Measurements from ENCODE around the gene NKX6-1.

NKX6-1 gene

DNA sequence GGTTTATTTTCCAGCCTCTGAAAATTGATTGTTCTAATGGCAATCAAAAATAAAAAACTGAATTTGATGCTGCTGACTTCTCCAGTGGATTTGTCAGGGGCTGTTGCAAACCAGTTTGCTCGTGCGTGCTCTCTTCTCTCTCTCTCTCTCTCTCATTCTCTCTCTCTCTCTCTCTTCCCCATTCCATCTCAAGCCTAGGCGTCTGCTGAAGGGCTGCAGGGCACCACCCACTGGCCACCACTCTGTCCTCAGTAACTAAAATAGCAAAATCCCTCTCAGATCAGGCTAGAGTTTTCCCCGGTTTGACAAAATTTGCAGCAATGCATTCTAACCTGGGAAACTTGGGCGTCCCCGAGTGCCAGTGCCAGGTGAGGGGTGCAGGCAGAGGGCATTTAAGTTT is 19.4 kb downstream of the NKX6-1 start:
- no peak for DNase-seq (ENCODE audit: low read depth in 4 of 4, low spot score in 1 of 4)

DNA sequence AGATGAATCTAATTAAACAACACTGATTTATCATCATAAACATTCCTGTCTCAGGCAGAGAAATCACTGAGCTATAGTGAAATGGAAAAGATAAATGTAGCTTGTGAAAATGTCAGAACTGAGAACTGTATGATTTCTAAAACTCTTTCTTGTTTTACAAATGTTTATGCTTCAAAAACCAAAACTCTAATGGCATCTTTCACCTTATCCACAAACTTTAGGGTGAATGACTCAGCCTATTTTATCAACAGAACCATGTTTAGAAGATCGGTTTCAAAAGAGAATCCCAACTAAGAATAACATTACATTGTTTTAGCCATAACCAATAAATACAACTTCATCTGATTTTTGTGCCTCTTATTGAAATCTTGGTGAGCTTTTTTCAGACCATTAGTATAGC is 21.4 kb downstream of the NKX6-1 start:
- no peak for DNase-seq (ENCODE audit: low read depth in 4 of 4, low spot score in 1 of 4)

DNA sequence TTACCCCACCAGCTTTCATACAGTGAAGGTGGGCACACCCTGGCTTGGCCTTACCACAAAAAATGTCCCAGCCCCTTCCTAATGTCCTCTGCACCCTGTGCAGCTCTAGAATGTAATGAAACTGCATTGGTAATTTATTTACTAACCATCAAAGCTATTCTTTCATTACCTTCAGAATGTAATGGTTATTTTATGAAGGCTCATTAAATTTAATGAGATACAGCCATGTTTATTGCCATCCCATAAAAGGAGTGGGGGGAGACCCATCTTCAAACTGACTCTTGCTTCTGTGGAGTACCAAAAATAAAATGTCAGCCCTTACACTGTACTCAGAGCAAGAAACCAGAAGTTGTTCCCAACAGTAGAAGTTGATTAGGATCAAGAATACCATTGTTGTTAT is 25.0 kb downstream of the NKX6-1 start:
- DNase-seq (ENCODE audit: low read depth in 4 of 4, low spot score in 1 of 4): no peak

DNA sequence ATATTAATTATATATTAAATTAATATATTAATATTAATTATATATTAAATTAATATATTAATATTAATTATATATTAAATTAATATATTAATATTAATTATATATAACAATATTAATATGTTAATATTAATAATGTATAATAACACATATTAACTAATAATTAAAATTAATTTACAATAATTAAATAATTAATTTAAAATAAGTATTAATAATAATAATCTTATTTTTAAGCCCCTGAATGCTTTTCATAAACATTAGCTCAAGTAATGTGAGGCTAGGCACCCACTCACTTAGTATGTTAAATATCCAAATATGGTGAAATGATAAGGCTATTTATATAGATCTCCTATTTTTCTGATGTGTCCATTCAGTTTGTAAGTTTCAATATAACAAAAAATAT is 26.9 kb downstream of the NKX6-1 start:
- no peak for DNase-seq (ENCODE audit: low read depth in 4 of 4, low spot score in 1 of 4)

DNA sequence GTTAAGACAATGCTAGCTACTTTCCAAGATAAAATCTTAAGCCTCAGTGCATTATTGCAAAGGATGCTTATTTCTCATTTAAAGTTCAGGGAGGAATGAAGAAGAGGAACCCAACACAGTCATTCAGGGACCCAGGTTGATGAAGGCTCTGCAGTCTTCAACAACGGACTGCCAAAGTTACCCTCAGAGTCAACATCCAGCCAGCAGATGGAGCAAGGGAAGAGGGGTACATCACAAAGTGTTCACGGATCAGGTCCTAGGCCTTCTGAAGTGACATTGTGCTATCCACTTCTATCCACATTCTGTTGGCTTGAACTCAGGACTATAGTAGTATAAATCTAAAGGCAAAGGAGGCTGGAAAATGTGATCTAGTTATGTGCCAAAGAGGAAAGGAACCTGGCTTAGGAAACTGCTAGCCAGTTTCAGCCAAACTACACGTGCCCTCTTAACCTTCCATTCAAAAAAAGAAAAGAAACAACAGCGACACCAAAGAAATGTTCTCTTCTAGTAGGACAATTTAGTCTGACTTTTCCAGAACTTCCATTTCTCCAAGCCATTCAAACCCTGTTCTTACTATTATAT is 28.8 kb downstream of the NKX6-1 start:
- no peak for DNase-seq (ENCODE audit: low read depth in 4 of 4, low spot score in 1 of 4)

DNA sequence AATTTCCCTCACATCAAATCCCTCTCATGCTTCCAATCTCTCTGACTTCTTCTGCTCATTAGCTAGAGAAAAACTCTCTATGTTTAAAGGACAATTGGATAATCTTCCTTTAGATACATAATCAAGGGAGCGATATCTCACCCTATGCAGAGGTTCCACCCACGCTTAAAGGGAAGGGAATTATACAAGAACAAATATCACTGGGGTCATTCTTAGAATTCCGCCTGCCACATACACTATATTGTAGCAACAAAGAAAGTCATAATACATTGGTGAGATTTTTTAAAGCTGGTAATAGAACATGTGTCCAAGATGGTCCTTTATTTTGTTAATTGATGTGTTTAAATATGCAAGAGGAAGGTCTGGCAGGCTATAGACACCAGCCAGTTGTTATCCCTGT is 31.5 kb downstream of the NKX6-1 start:
- DNase-seq (ENCODE audit: low read depth in 4 of 4, low spot score in 1 of 4): no peak

DNA sequence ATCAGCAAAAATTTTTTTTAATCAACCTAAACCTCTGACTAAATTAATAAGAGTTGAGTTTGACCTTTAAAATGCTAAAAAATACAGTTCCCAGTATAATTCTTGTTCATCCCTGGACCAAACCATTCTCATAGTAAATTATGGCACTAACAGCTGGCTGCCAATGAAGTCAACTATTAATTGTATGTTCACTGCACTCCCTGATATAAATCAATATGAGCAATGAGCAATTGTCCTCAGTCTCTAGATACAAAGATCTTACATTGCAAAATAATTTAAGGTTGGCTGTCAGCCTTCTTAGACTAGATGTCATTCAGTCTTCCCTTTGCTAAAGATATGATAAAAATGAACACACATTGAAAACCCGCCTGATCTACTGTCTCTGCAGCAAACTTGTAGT is 39.3 kb downstream of the NKX6-1 start:
- DNase-seq (ENCODE audit: low read depth in 4 of 4, low spot score in 1 of 4): no peak

DNA sequence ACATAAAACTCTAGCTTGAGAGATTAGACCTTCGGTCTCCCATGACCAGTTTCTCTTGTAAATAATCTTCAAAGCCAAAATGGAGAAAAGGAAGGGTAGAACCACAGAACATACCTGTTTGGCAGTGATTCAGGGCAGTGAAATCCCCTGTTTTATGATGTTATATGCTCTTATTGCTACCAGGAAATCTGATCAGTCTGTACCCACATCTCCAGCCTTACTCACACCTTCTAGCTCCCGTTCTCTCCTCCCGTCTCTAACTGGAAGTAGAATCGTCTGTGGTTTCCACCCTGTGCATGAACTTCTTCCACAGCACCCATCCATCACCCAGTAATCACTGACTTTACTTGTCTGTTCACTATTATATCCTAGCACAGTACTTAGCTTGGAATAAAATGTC is 42.9 kb downstream of the NKX6-1 start:
- DNase-seq (ENCODE audit: low read depth in 4 of 4, low spot score in 1 of 4): no peak

DNA sequence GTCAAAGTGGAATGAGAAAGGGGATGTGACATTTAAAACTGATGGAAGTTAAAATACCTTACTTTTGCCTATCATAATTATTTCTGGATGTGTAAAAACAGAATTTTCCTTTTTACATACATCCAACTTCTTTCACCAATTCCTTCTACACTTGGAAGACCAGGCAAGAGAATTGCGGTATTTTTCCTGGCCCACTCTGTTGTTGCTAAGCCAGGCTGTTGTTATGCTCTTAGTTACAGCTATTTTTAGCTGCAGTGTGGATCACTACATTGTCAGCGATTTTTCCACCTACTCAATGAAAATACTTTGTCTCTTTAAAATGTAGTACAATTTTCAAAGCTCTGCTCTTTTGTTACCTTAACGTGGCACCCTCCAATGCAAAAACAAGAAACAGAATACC is 43.4 kb downstream of the NKX6-1 start:
- DNase-seq (ENCODE audit: low read depth in 4 of 4, low spot score in 1 of 4): no peak

DNA sequence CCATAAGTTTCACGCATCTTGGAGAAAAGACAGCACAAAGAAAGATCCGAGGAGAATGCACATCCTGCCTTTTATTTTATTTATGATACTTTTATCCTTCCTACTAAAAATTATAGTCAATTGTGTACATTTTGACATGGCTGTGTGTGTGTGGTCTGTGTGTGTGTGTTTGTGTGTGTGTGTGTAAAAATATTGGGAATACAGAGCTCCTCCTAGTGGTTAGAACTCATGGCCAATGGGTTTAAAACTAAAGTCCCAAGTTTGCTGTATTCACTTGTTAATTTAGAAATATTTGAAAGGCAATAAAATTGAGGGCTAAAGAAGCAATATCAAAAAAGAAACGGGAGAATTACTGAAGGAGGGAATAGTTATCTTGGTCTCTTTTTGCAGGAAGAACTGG is 47.5 kb downstream of the NKX6-1 start:
- DNase-seq (ENCODE audit: low read depth in 4 of 4, low spot score in 1 of 4): no peak

DNA sequence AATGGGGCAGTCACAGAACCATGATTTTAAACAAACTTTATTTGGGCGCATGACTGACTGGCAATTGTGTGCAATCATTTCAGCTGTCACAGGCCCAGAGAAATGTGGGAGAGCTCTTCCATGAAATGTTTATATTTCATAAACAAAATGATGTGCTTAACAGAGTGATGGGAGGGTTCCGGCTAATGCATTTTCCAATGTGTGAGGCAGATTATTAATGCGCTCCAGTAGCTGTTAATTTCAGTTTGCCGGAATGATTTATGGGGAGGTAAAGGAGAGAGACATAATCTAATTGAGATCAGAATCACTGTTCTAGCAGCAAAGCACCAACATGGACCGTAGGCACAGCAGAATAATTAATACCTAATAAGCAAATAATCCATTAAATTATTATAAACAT is 55.6 kb downstream of the NKX6-1 start:
- DNase-seq (ENCODE audit: low read depth in 4 of 4, low spot score in 1 of 4): no peak

DNA sequence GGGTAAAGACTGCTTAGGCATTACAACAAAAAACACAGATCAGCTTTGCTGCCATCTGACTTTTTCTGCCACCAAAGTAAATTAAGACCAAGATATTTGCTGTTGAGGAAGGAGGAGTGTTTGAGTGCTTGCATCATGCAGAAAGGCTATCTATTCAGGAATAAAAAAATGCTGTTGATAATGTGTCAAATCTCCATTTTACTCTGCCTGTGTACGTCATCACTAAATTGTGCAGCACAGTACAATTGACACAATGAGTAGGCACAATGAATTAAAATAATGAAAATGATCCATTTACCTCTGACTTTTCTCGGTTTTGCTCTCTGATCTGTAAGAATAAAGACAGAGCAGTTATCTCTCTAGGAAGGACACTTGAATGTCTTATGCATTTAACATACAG is 56.3 kb downstream of the NKX6-1 start:
- DNase-seq (ENCODE audit: low read depth in 4 of 4, low spot score in 1 of 4): no peak
